NT2/D1 (cell line): ENCODE data around the gene ITFG1.
"Not testable (repeated sequence)": the region's sequence is repeated elsewhere in the genome, so short reads cannot be mapped to it uniquely, and the experiment has no call there.

Source experiments
- DNase-seq: peaks from one replicate; pipeline ENCODE4 v3.0.0-alpha.2; 2011; ENCODE audit warnings: low read depth, low spot score
- H3K27me3 ChIP-seq: 2 replicates; pipeline ENCODE4 v1.6.0; 2011; ENCODE audit warnings: mild to moderate bottlenecking; ENCODE audit not compliant: insufficient read length, insufficient read depth
- H3K36me3 ChIP-seq: 2 replicates; pipeline ENCODE4 v1.6.1; 2011; ENCODE audit warnings: mild to moderate bottlenecking, low read length, mixed read lengths; ENCODE audit not compliant: insufficient read depth, insufficient read length
- H3K4me1 ChIP-seq: 2 replicates; pipeline ENCODE4 v1.5.1; 2011; ENCODE audit not compliant: insufficient read depth, insufficient read length
- H3K4me3 ChIP-seq: 2 replicates; pipeline ENCODE4 v1.5.1; 2011; ENCODE audit warnings: low read depth; ENCODE audit not compliant: insufficient read length
- H3K9ac ChIP-seq: 2 replicates; pipeline ENCODE4 v1.6.0; 2011; ENCODE audit warnings: low read depth; ENCODE audit not compliant: insufficient read length
- H3K9me3 ChIP-seq: 2 replicates; pipeline ENCODE4 v1.5.1; 2011; ENCODE audit warnings: mild to moderate bottlenecking, low read length; ENCODE audit not compliant: insufficient read depth
- SUZ12 ChIP-seq: IDR thresholded peaks from 2 replicates; pipeline ENCODE4 v1.6.1; 2011; ENCODE audit not compliant: insufficient read length, insufficient read depth; ENCODE audit errors: extremely low read depth
- YY1 ChIP-seq: IDR thresholded peaks from 2 replicates; pipeline ENCODE4 v1.6.1; 2011; ENCODE audit not compliant: insufficient read length, insufficient read depth
- ZNF274 ChIP-seq: IDR thresholded peaks from 2 replicates; pipeline ENCODE4 v1.6.1; 2011; ENCODE audit warnings: mild to moderate bottlenecking, low read depth, low read length

The ITFG1 gene

DNA sequence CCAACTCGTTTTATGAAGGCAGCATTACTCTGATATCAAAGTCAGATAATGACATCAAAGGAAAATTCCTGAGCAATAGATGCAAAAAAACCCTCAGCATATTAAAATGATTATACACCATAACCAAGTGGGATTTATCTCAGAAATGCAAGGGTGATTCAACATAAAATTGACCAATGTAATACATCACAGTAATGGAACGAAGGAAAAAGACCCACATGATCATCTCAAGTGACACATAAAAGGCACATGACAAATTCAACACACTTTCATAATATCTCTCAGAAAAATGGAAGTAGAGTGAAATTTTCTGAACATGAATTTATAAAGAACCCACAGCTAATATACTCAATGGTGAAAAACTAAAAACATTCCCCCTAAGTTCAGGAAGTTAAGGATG lies 118.8 kb downstream of the ITFG1 start:
- H3K9me3 ChIP-seq, result peaks cover 19% of the 10 kb centered on the region
- H3K4me1 ChIP-seq, result no peaks in the 10 kb centered on the region
- DNase-seq, result no peak
- no peak overlapping the region for H3K4me3 ChIP-seq
- TF ChIP-seq SUZ12, result no peak
- no peak for TF ChIP-seq YY1
- no peak for TF ChIP-seq ZNF274
- H3K9ac ChIP-seq, result no peak overlapping the region
- H3K36me3 ChIP-seq, result no peaks in the 10 kb centered on the region
- H3K27me3 ChIP-seq, result no peaks in the 10 kb centered on the region

DNA sequence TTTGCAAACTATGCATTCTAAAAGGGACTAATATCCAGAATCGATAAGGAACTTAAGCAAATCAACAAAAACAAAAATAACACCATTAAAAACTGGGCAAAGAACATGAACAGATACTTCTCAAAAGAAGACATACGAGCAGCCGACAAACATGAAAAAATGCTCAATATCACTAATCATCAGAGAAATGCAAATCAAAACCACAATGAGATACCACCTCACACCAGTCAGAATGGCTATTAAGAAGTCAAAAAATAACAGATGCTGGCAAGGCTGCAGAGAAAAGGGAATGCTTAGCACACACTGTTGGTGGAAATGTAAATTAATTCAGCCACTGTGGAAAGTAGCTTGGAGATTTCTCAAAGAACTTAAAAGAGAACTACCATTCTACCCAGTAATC lies 130.3 kb downstream of the ITFG1 start:
- not testable (repeated sequence) for H3K4me3 ChIP-seq, H3K27me3 ChIP-seq, DNase-seq, H3K9me3 ChIP-seq, H3K4me1 ChIP-seq, H3K9ac ChIP-seq, H3K36me3 ChIP-seq

DNA sequence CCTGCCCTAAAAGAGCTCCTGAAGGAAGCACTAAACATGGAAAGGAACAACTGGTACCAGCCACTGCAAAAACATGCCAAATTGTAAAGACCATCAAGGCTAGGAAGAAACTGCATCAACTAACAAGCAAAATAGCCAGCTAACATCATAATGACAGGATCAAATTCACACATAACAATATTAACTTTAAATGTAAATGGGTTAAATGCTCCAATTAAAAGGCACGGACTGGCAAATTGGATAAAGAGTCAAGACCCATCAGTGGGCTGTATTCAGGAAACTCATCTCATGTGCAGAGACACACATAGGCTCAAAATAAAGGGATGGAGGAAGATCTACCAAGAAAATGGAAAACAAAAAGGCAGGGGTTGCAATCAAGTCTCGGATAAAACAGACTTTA lies 136.6 kb downstream of the ITFG1 start:
- not testable (repeated sequence) for H3K27me3 ChIP-seq, H3K4me3 ChIP-seq, H3K9me3 ChIP-seq, H3K9ac ChIP-seq, DNase-seq, H3K36me3 ChIP-seq, H3K4me1 ChIP-seq

DNA sequence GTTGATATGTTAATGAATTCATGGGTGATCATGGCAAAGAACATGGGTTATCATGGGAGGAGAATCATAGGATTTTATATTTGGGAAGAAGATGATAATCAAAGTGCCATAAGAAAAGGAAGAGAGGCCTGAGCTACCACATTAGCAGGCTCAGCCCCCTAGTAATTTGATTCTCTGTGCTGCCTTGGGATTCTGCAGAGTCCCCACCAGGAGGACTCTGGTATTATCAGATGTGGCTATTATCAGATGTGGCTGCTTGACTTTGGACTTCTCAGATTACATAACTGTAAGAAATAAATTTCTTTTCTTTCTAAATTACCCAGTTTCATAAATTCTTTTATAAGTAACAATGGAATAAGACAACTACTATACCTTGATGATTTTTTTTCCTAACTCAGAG lies 137.6 kb downstream of the ITFG1 start:
- H3K4me3 ChIP-seq, result no peak overlapping the region
- H3K4me1 ChIP-seq, result no peaks in the 10 kb centered on the region
- no peak overlapping the region for H3K9ac ChIP-seq
- DNase-seq, result no peak
- H3K27me3 ChIP-seq, result no peaks in the 10 kb centered on the region
- TF ChIP-seq YY1 (no peak), ZNF274 (no peak), SUZ12 (no peak)
- H3K9me3 ChIP-seq, result no peaks in the 10 kb centered on the region
- H3K36me3 ChIP-seq, result no peaks in the 10 kb centered on the region

DNA sequence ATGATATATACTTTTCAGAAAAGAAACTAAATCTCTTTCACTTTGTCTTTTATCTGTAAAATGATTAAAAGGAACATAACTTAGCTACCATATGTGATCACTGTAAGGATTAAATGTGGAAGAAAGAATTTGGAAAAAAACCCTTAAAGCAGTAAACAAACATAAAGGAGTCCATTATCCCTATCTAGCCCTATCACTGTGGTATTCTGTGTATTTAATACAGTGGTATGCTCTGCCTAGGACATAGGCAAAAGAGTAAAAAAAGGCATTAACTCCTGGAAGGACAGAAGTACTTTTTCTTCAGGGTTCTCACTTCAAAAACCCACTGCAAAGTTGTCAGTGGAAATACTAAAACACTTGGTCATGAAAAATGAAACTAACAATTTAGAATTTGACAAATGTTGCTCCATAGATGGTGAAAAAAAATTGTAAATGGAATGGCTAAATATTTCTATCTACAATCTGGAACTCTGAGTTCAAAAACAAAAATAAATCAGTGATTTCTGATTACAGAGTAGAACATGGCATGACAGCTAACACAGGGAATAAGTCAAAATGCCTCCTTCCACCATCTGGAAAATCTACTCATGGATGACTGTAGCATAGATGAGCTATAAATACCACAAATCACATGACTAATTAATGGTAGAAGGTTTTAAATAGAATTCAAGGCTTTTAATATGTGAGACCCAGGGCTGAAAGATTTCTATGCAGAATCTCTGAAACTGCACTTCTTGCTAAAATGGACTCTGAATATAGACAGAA lies 140.1 kb downstream of the ITFG1 start:
- Histone ChIP-seq H3K4me3 (no peak overlapping the region), H3K4me1 (no peaks in the 10 kb centered on the region), H3K27me3 (no peaks in the 10 kb centered on the region), H3K9me3 (no peaks in the 10 kb centered on the region), H3K9ac (no peak overlapping the region), H3K36me3 (no peaks in the 10 kb centered on the region)
- TF ChIP-seq ZNF274, result no peak
- no peak for TF ChIP-seq YY1
- TF ChIP-seq SUZ12, result no peak
- DNase-seq, result no peak

DNA sequence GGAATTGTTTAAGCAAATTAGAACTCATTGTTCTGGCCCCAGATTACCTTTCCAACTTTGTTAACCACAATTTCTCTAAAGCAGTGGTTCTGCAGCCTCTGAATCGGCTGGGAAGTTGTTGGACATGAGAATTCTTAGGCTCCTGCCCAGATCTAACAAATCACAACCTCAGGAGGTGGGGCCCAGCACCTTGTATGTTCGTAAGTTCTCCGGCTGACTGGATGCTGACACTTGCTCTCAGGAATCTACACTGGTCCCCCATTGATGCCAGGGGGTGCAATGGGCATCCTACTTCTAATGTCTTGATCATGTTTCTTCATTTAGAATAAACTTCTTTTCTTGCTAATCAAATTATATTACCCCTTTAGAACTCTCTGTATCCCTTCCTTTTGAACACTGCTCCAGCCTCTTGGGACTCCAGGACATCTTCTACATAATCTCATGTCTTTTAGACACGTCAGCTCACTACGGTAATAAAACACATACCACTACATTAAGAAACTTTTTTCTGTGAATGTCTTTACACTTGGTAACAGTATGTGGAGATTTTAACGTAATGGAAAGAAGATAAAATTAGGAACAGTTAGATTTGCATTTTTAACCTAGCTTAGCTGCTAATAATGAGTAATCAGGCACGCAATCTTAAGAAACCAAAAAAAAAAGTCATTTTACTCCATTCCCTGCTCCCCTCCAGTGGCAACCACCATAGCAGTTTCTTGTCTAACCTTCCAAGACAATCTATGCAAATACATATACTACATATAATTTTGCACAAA lies 143.2 kb downstream of the ITFG1 start:
- Histone ChIP-seq H3K9me3 (no peaks in the 10 kb centered on the region), H3K4me3 (no peak overlapping the region), H3K4me1 (no peaks in the 10 kb centered on the region), H3K36me3 (no peaks in the 10 kb centered on the region), H3K27me3 (no peaks in the 10 kb centered on the region), H3K9ac (no peak overlapping the region)
- no peak for TF ChIP-seq ZNF274
- TF ChIP-seq SUZ12, result no peak
- no peak for TF ChIP-seq YY1
- DNase-seq, result no peak

DNA sequence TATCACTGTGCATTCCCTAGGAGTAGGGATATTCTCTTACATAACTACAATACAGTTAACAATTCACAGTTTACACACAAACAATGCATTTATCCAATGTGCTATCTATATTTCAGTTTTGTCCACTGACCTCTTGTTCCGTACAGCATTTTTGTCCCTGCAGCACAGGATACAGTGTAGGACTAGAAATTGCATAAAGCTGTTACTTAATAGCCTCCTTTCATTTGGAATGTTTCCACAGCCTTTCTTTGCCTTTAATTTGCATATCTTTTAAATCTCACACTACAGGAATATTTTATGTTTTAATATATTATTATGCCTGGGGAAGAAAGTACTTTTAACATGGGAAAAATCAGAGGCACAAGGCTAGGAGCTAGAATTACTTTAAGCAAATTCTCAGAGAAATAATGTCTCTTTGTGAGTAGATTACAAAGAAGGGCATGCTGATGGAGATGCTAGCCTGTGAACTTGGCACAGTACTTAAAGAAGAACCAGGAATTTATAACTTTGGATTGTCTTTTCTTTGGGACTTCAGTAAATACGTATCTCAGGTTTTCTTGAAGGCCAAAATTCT lies 144.3 kb downstream of the ITFG1 start:
- H3K36me3 ChIP-seq, result no peaks in the 10 kb centered on the region
- H3K9me3 ChIP-seq, result no peaks in the 10 kb centered on the region
- H3K27me3 ChIP-seq, result no peaks in the 10 kb centered on the region
- H3K9ac ChIP-seq, result no peak overlapping the region
- H3K4me3 ChIP-seq, result no peak overlapping the region
- no peak for DNase-seq
- TF ChIP-seq SUZ12 (no peak), YY1 (no peak), ZNF274 (no peak)
- no peaks in the 10 kb centered on the region for H3K4me1 ChIP-seq
